Suprapubic skin (tissue), 4 donors: ENCODE results near the gene ADAT3. TPM values are rescaled to one million over a fixed set of nuclear protein-coding genes. Genes with fewer than 3 reads are reported as not detected.
A peak's percentile ranks its signal among the peaks of the same experiment; 100 is the strongest.

Experiments
- DNase-seq, 2 donors: peaks; one replicate each; pipeline ENCODE4 v3.0.0-alpha.2; 2019; ENCODE audit warnings: low spot score in 2 of 2
- H3K27ac ChIP-seq: fragments of 200-600 bp; sonication (generic); one replicate; pipeline ENCODE4 v1.5.1; 2019
- H3K27me3 ChIP-seq: fragments of 200-600 bp; sonication (generic); one replicate; pipeline ENCODE4 v1.5.1; 2019
- H3K36me3 ChIP-seq: fragments of 200-600 bp; sonication (generic); one replicate; pipeline ENCODE4 v1.5.1; 2019
- H3K4me1 ChIP-seq: fragments of 200-600 bp; sonication (generic); one replicate; pipeline ENCODE4 v1.5.1; 2019
- H3K4me3 ChIP-seq: fragments of 200-600 bp; sonication (generic); one replicate; pipeline ENCODE4 v1.5.1; 2019; ENCODE audit warnings: mild to moderate bottlenecking
- H3K9me3 ChIP-seq: fragments of 200-600 bp; sonication (generic); one replicate; pipeline ENCODE4 v1.5.1; 2019
- CTCF ChIP-seq, 2 donors: fragments of 200-600 bp in 1 of 2; fragments of 450-650 bp in 1 of 2; sonication (generic) in 1 of 2; IDR thresholded peaks; one replicate each; pipeline ENCODE4 v1.5.1; 2016 to 2019; ENCODE audit warnings: antibody characterized with exemption in 2 of 2, mild to moderate bottlenecking in 1 of 2, moderate library complexity in 1 of 2
- EP300 ChIP-seq: sonication (generic); formaldehyde crosslinking; IDR thresholded peaks from one replicate; pipeline ENCODE4 v1.6.1; 2017; ENCODE audit warnings: antibody characterized with exemption
- POLR2A ChIP-seq, 2 donors: fragments of 450-650 bp; IDR thresholded peaks; one replicate each; pipeline ENCODE4 v1.6.1; 2017; ENCODE audit warnings: antibody characterized with exemption in 2 of 2, mild to moderate bottlenecking in 2 of 2, moderate library complexity in 2 of 2
- POLR2AphosphoS5 ChIP-seq, 3 donors: sonication (generic); formaldehyde crosslinking; IDR thresholded peaks; one replicate each; pipeline ENCODE4 v1.6.1; 2017; ENCODE audit warnings: antibody characterized with exemption in 3 of 3
- WGBS: methylation state at CpG from one replicate; pipeline ENCODE4 v1.1.5; 2018; 5-methylcytosine and 5-hydroxymethylcytosine counted together
- total RNA-seq, 4 donors: library from RNA; depleted of rRNA; stranded (reverse); fragments of >200 nt; gene quantifications; one replicate each; pipeline ENCODE4 v1.1.0, GENCODE V29; 2016

Gene ADAT3
- total RNA-seq, 4 donors from 2014 or later, result 13.4 to 26.7 (median 22.3) TPM

GRCh38 chr19:1942934-1943555 lies 37.8 kb downstream of the ADAT3 start:
- 29% methylated on average over 11 of the region's 21 CpGs for whole genome bisulfite sequencing
- H3K27ac ChIP-seq, result peak overlapping the region; percentile 98
- H3K27me3 ChIP-seq, result no peaks in the 10 kb centered on the region
- peak overlapping the region; percentile 79 for H3K4me3 ChIP-seq
- no peak for DNase-seq
- TF ChIP-seq POLR2A (IDR thresholded peaks at IDR 0.05) (no peak), EP300 (no peak), CTCF (IDR thresholded peaks at IDR 0.05) (no peak), POLR2AphosphoS5 (IDR thresholded peaks at IDR 0.05) (no peak)
- H3K36me3 ChIP-seq, result no peaks in the 10 kb centered on the region
- peaks cover 53% of the 10 kb centered on the region for H3K4me1 ChIP-seq
- no peaks in the 10 kb centered on the region for H3K9me3 ChIP-seq

DNA sequence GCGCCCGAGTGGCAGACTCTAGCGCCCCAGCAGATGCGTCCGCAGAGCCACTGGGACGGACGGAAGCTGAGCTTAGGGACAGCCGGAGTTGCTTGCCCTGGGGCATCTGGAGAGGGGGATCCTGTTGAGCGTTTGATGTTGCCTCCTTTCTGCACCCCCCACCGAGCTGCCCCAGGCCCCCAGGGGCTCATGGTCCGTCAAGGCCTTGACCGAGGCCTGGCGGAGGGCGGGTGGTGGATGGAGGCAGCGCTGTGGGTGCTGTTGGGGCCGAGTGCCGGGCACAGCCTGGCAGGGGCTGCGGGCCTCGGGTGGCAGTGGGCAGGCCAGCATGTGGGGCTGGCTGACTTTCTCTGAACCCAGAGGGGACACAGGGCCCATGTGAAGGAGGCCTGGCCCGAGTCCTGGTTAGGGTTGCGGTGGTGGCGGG lies 38.5 kb downstream of the ADAT3 start:
- no peaks in the 10 kb centered on the region for H3K9me3 ChIP-seq
- peaks cover 53% of the 10 kb centered on the region for H3K4me1 ChIP-seq
- TF ChIP-seq POLR2AphosphoS5 (IDR thresholded peaks at IDR 0.05) (no peak), EP300 (no peak), POLR2A (IDR thresholded peaks at IDR 0.05) (no peak), CTCF (IDR thresholded peaks at IDR 0.05) (no peak)
- H3K4me3 ChIP-seq, result peak overlapping the region; percentile 79
- H3K27me3 ChIP-seq, result no peaks in the 10 kb centered on the region
- no peaks in the 10 kb centered on the region for H3K36me3 ChIP-seq
- no peak overlapping the region for H3K27ac ChIP-seq
- DNase-seq, result no peak
- WGBS, result 86% methylated on average over 19 of the region's 22 CpGs

GRCh38 chr19:1944088-1944915 lies 39.1 kb downstream of the ADAT3 start:
- TF ChIP-seq POLR2A (IDR thresholded peaks at IDR 0.05), result no peak
- H3K27ac ChIP-seq, result no peak overlapping the region
- H3K36me3 ChIP-seq, result no peaks in the 10 kb centered on the region
- 76% methylated on average over 26 of the region's 42 CpGs for WGBS
- no peaks in the 10 kb centered on the region for H3K9me3 ChIP-seq
- H3K4me1 ChIP-seq, result peaks cover 53% of the 10 kb centered on the region
- DNase-seq, result no peak
- H3K4me3 ChIP-seq, result no peak overlapping the region
- no peaks in the 10 kb centered on the region for H3K27me3 ChIP-seq

DNA sequence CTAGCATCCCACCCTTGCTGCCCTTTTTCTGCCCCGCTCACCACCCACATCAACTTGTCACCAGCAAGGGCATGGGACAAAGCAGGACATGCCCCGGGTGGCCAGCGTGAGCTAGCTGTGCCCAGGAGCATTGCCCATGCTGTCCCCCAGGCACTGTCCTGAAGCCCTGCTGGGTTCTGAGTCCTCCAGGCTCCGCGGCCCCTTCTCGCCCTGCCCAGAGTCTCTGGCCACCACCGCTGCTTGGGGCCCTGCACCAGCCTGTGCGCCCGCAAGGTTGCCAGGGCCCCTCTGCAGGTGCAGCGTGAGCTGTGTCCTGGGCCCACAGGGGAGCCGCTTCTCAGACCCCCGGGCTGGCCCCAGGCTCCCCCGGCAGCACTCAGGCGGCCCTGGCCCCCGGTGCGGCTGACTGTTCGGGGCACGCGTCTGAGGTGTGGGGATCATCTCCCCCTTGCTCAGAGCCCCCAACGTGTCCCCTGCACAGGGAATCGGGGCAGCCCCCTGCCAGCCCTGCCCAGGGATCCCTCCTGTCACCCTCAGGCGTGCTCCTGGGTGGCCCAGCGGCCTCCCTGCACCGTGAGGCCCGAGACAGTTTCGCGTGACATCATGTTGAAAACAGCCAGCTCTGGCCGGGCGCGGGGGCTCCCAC lies 39.8 kb downstream of the ADAT3 start:
- Histone ChIP-seq H3K36me3 (no peaks in the 10 kb centered on the region), H3K9me3 (no peaks in the 10 kb centered on the region), H3K4me3 (no peak overlapping the region), H3K27ac (no peak overlapping the region), H3K27me3 (no peaks in the 10 kb centered on the region), H3K4me1 (peaks cover 46% of the 10 kb centered on the region)
- no peak for DNase-seq
- TF ChIP-seq CTCF (IDR thresholded peaks at IDR 0.05) (no peak), POLR2A (IDR thresholded peaks at IDR 0.05) (no peak), POLR2AphosphoS5 (IDR thresholded peaks at IDR 0.05) (no peak), EP300 (no peak)
- WGBS, result 83% methylated on average over 3 of the region's 30 CpGs

- H3K27ac ChIP-seq, result no peak overlapping the region
- no peaks in the 10 kb centered on the region for H3K9me3 ChIP-seq
- no peaks in the 10 kb centered on the region for H3K27me3 ChIP-seq
- DNase-seq, result no peak
- peak; percentile 19 to 48 for TF ChIP-seq CTCF (IDR thresholded peaks at IDR 0.05)
- TF ChIP-seq EP300, result no peak
- WGBS, result 78% methylated on average over 18 of the region's 18 CpGs
- H3K4me1 ChIP-seq, result peaks cover 41% of the 10 kb centered on the region
- peaks cover 3% of the 10 kb centered on the region for H3K36me3 ChIP-seq
- H3K4me3 ChIP-seq, result no peak overlapping the region
Measured at GRCh38 chr19:1945899-1946298, 40.7 kb downstream of the ADAT3 start.
